RWPE2 (cell line): ENCODE results near the gene SLC16A2.

ENCODE experiments used
- ATAC-seq: fragments of 200-7000 bp; cut with Tn5 transposase; 3 replicates; pipeline ENCODE4 v1.9.1; 2021; ENCODE audit warnings: low read depth
- DNase-seq: peaks from one replicate; pipeline ENCODE4 v3.0.0-alpha.2; 2020; ENCODE audit warnings: low spot score
- H3K27ac ChIP-seq: fragments of 450-650 bp; 2 replicates; pipeline ENCODE4 v1.5.1; 2017; ENCODE audit warnings: mild to moderate bottlenecking; ENCODE audit not compliant: poor library complexity, severe bottlenecking
- H3K27me3 ChIP-seq: fragments of 250-450 bp; sonication (Bioruptor Pico); 2 replicates; pipeline ENCODE4 v1.5.1; 2021; ENCODE audit warnings: mild to moderate bottlenecking, moderate library complexity; ENCODE audit not compliant: insufficient read depth, poor library complexity, severe bottlenecking
- H3K36me3 ChIP-seq: fragments of 250-450 bp; sonication (Bioruptor Pico); 2 replicates; pipeline ENCODE4 v1.5.1; 2020; ENCODE audit warnings: low read depth, mild to moderate bottlenecking, moderate library complexity
- H3K4me1 ChIP-seq: fragments of 250-450 bp; sonication (Bioruptor Pico); 2 replicates; pipeline ENCODE4 v1.5.1; 2021; ENCODE audit warnings: mild to moderate bottlenecking, moderate library complexity; ENCODE audit not compliant: insufficient read depth, poor library complexity, severe bottlenecking
- H3K4me3 ChIP-seq: fragments of 250-450 bp; sonication (Bioruptor Pico); 2 replicates; pipeline ENCODE4 v1.5.1; 2021; ENCODE audit warnings: mild to moderate bottlenecking, moderate library complexity; ENCODE audit not compliant: severe bottlenecking
- H3K9me3 ChIP-seq: fragments of 250-450 bp; sonication (Bioruptor Pico); 2 replicates; pipeline ENCODE4 v1.5.1; 2021; ENCODE audit warnings: mild to moderate bottlenecking, moderate library complexity; ENCODE audit not compliant: severe bottlenecking
- CTCF ChIP-seq: fragments of 450-650 bp; IDR thresholded peaks from one replicate; pipeline ENCODE4 v1.5.1; 2017; ENCODE audit warnings: mild to moderate bottlenecking, moderate library complexity; ENCODE audit not compliant: poor library complexity, severe bottlenecking

Gene SLC16A2

GRCh38 chrX:74579597-74580198 lies 158.4 kb downstream of the SLC16A2 start:
- no peaks in the 10 kb centered on the region for H3K4me1 ChIP-seq
- ATAC-seq (no peak), DNase-seq (no peak)

More at GRCh38 chrX:74579597-74580198, 158.4 kb downstream of the SLC16A2 start:
- no peak overlapping the region for H3K4me3 ChIP-seq
- no peak for TF ChIP-seq CTCF
- H3K27me3 ChIP-seq, result no peaks in the 10 kb centered on the region
- no peak overlapping the region for H3K27ac ChIP-seq
- no peaks in the 10 kb centered on the region for H3K36me3 ChIP-seq
- no peaks in the 10 kb centered on the region for H3K9me3 ChIP-seq
